ENCODE measurements around the gene ADGRD2. TPM values are rescaled to one million over a fixed set of nuclear protein-coding genes. Genes with fewer than 3 reads are reported as not detected.

Gene ADGRD2
- total RNA-seq, 5 donors from 2014 or later (not counting 1 experiment from before 2014, with no cell fraction given) = not detected

GRCh38 chr9:124504530-124505005 is 54.3 kb downstream of the ADGRD2 start:
- no peaks in the 10 kb centered on the region for H3K36me3 ChIP-seq (ENCODE audit: control insufficient read depth in 2 of 2, extremely low read depth in 1 of 2, insufficient read depth in 1 of 2, low read length in 1 of 2)
- Mint-ChIP-seq H3K4me3 (no peak overlapping the region), H3K27ac (no peak overlapping the region), H3K27me3 (peaks cover 18 to 39% of the 10 kb centered on the region in 2 donors), H3K36me3 (no peaks in the 10 kb centered on the region), H3K9me3 (no peaks in the 10 kb centered on the region), H3K4me1 (peaks cover 6 to 11% (median 11%) of the 10 kb centered on the region in 3 donors)
- peaks cover 0 to 74% of the 10 kb centered on the region in 2 experiments for H3K27me3 ChIP-seq (replicated peaks in 1 of 2; ENCODE audit: control insufficient read depth in 2 of 2, extremely low read depth in 1 of 2, insufficient read depth in 2 of 2, low read length in 1 of 2)
- H3K4me1 ChIP-seq (ENCODE audit: control insufficient read depth in 1 of 2, extremely low read depth in 1 of 2, insufficient read depth in 2 of 2, low read length in 2 of 2) = peaks cover 0 to 7% of the 10 kb centered on the region in 2 experiments
- 2% methylated on average over 70 of the region's 81 CpGs for WGBS (ENCODE audit: insufficient coverage)
- no peak for DNase-seq
- no peak for ATAC-seq (replicated peaks in 1 of 4)
- no peaks in the 10 kb centered on the region for H3K9me3 ChIP-seq
- no peak overlapping the region for H3K27ac ChIP-seq (ENCODE audit: low read length)
- CTCF ChIA-PET = no interaction called here
- POLR2A ChIA-PET = no interaction called here
- no peak overlapping the region for H3K4me3 ChIP-seq (ENCODE audit: control insufficient read depth in 1 of 2, extremely low read depth in 1 of 2, low read length in 1 of 2)

- POLR2A ChIA-PET = no interaction called here
- Mint-ChIP-seq H3K4me1 (peaks cover 6 to 10% (median 8%) of the 10 kb centered on the region in 3 donors), H3K27ac (no peak overlapping the region), H3K36me3 (no peaks in the 10 kb centered on the region), H3K9me3 (no peaks in the 10 kb centered on the region), H3K4me3 (peak overlapping the region; percentile 28 to 56 (median 45)), H3K27me3 (peaks cover 18 to 37% of the 10 kb centered on the region in 2 donors)
- Histone ChIP-seq H3K4me1 (ENCODE audit: control insufficient read depth in 1 of 2, extremely low read depth in 1 of 2, insufficient read depth in 2 of 2, low read length in 2 of 2) (peaks cover 0 to 7% of the 10 kb centered on the region in 2 experiments), H3K36me3 (ENCODE audit: control insufficient read depth in 2 of 2, extremely low read depth in 1 of 2, insufficient read depth in 1 of 2, low read length in 1 of 2) (no peaks in the 10 kb centered on the region), H3K4me3 (ENCODE audit: control insufficient read depth in 1 of 2, extremely low read depth in 1 of 2, low read length in 1 of 2) (no peak overlapping the region), H3K27ac (ENCODE audit: low read length) (no peak overlapping the region), H3K9me3 (no peaks in the 10 kb centered on the region), H3K27me3 (replicated peaks in 1 of 2; ENCODE audit: control insufficient read depth in 2 of 2, extremely low read depth in 1 of 2, insufficient read depth in 2 of 2, low read length in 1 of 2) (peaks cover 0 to 67% of the 10 kb centered on the region in 2 experiments)
- CTCF ChIA-PET = no interaction called here
- peak in 1 of 4 experiments; percentile 25 for ATAC-seq (replicated peaks in 1 of 4)
- 64% methylated on average over 49 of the region's 69 CpGs for WGBS (ENCODE audit: insufficient coverage)
- DNase-seq = no peak
Measured at GRCh38 chr9:124505006-124505900, 55.0 kb downstream of the ADGRD2 start.

- Histone ChIP-seq H3K9me3 (no peaks in the 10 kb centered on the region), H3K4me3 (ENCODE audit: control insufficient read depth in 1 of 2, extremely low read depth in 1 of 2, low read length in 1 of 2) (no peak overlapping the region), H3K36me3 (ENCODE audit: control insufficient read depth in 2 of 2, extremely low read depth in 1 of 2, insufficient read depth in 1 of 2, low read length in 1 of 2) (no peaks in the 10 kb centered on the region), H3K27ac (ENCODE audit: low read length) (no peak overlapping the region), H3K27me3 (replicated peaks in 1 of 2; ENCODE audit: control insufficient read depth in 2 of 2, extremely low read depth in 1 of 2, insufficient read depth in 2 of 2, low read length in 1 of 2) (peaks cover 0 to 64% of the 10 kb centered on the region in 2 experiments), H3K4me1 (ENCODE audit: control insufficient read depth in 1 of 2, extremely low read depth in 1 of 2, insufficient read depth in 2 of 2, low read length in 2 of 2) (peaks cover 0 to 7% of the 10 kb centered on the region in 2 experiments)
- WGBS (ENCODE audit: insufficient coverage) = 95% methylated on average over 16 of the region's 19 CpGs
- Mint-ChIP-seq H3K27me3 (peaks cover 18 to 33% of the 10 kb centered on the region in 2 donors), H3K4me3 (no peak overlapping the region), H3K27ac (no peak overlapping the region), H3K36me3 (no peaks in the 10 kb centered on the region), H3K9me3 (no peaks in the 10 kb centered on the region), H3K4me1 (peaks cover 6 to 10% (median 8%) of the 10 kb centered on the region in 3 donors)
- DNase-seq (no peak), ATAC-seq (replicated peaks in 1 of 4) (no peak)
- ChIA-PET CTCF (no interaction called here), POLR2A (no interaction called here)
Measured at GRCh38 chr9:124505901-124506346, 55.7 kb downstream of the ADGRD2 start.

GRCh38 chr9:124506433-124506832 is 56.2 kb downstream of the ADGRD2 start:
- no peaks in the 10 kb centered on the region for H3K9me3 Mint-ChIP-seq
- no peaks in the 10 kb centered on the region for H3K36me3 Mint-ChIP-seq
- ChIA-PET POLR2A (no interaction called here), CTCF (no interaction called here)
- WGBS (ENCODE audit: insufficient coverage) = 86% methylated on average over 4 of the region's 8 CpGs
- H3K27me3 ChIP-seq (replicated peaks in 1 of 2; ENCODE audit: control insufficient read depth in 2 of 2, extremely low read depth in 1 of 2, insufficient read depth in 2 of 2, low read length in 1 of 2) = peaks cover 0 to 62% of the 10 kb centered on the region in 2 experiments
- ATAC-seq (replicated peaks in 1 of 4) (no peak), DNase-seq (no peak)
- H3K27ac Mint-ChIP-seq = no peak overlapping the region
- no peak overlapping the region for H3K4me3 Mint-ChIP-seq
- peaks cover 0 to 7% of the 10 kb centered on the region in 2 experiments for H3K4me1 ChIP-seq (ENCODE audit: control insufficient read depth in 1 of 2, extremely low read depth in 1 of 2, insufficient read depth in 2 of 2, low read length in 2 of 2)
- peaks cover 6 to 10% (median 8%) of the 10 kb centered on the region in 3 donors for H3K4me1 Mint-ChIP-seq
- no peak overlapping the region for H3K4me3 ChIP-seq (ENCODE audit: control insufficient read depth in 1 of 2, extremely low read depth in 1 of 2, low read length in 1 of 2)
- H3K27ac ChIP-seq (ENCODE audit: low read length) = no peak overlapping the region
- H3K27me3 Mint-ChIP-seq = peaks cover 16 to 35% of the 10 kb centered on the region in 2 donors
- H3K36me3 ChIP-seq (ENCODE audit: control insufficient read depth in 2 of 2, extremely low read depth in 1 of 2, insufficient read depth in 1 of 2, low read length in 1 of 2) = no peaks in the 10 kb centered on the region
- no peaks in the 10 kb centered on the region for H3K9me3 ChIP-seq

- Mint-ChIP-seq H3K9me3 (no peaks in the 10 kb centered on the region), H3K36me3 (no peaks in the 10 kb centered on the region), H3K4me1 (peaks cover 6 to 14% (median 10%) of the 10 kb centered on the region in 3 donors), H3K27me3 (peaks cover 21 to 28% of the 10 kb centered on the region in 2 donors), H3K4me3 (peak within 1 kb of the TSS in 1 of 3 donors; percentile 30), H3K27ac (no peak within 1 kb of the TSS)
- ChIA-PET POLR2A (no interaction called here), CTCF (no interaction called here)
- ATAC-seq (replicated peaks in 1 of 4) (no peak), DNase-seq (no peak)
- peaks cover 0 to 7% of the 10 kb centered on the region in 2 experiments for H3K4me1 ChIP-seq (ENCODE audit: control insufficient read depth in 1 of 2, extremely low read depth in 1 of 2, insufficient read depth in 2 of 2, low read length in 2 of 2)
- no peak within 1 kb of the TSS for H3K27ac ChIP-seq (ENCODE audit: low read length)
- H3K4me3 ChIP-seq (ENCODE audit: control insufficient read depth in 1 of 2, extremely low read depth in 1 of 2, low read length in 1 of 2) = no peak within 1 kb of the TSS
- WGBS (ENCODE audit: insufficient coverage) = 90% methylated on average over 24 of the region's 34 CpGs
- H3K36me3 ChIP-seq (ENCODE audit: control insufficient read depth in 2 of 2, extremely low read depth in 1 of 2, insufficient read depth in 1 of 2, low read length in 1 of 2) = no peaks in the 10 kb centered on the region
- peaks cover 0 to 57% of the 10 kb centered on the region in 2 experiments for H3K27me3 ChIP-seq (replicated peaks in 1 of 2; ENCODE audit: control insufficient read depth in 2 of 2, extremely low read depth in 1 of 2, insufficient read depth in 2 of 2, low read length in 1 of 2)
- H3K9me3 ChIP-seq = no peaks in the 10 kb centered on the region
Measured at GRCh38 chr9:124506931-124507879, 57.0 kb downstream of the ADGRD2 start, which contains the start of gene NR5A1. NR5A1 (minus strand) TSS chr9:124507399; CDS start chr9:124503395, 4,004 bp downstream.

GRCh38 chr9:124507880-124508423 is 57.7 kb downstream of the ADGRD2 start:
- ATAC-seq (replicated peaks in 1 of 4) (no peak), DNase-seq (no peak)
- CTCF ChIA-PET = no interaction called here
- H3K27me3 ChIP-seq (replicated peaks in 1 of 2; ENCODE audit: control insufficient read depth in 2 of 2, extremely low read depth in 1 of 2, insufficient read depth in 2 of 2, low read length in 1 of 2) = peaks cover 0 to 54% of the 10 kb centered on the region in 2 experiments
- H3K4me3 ChIP-seq (ENCODE audit: control insufficient read depth in 1 of 2, extremely low read depth in 1 of 2, low read length in 1 of 2) = no peak overlapping the region
- no peaks in the 10 kb centered on the region for H3K36me3 ChIP-seq (ENCODE audit: control insufficient read depth in 2 of 2, extremely low read depth in 1 of 2, insufficient read depth in 1 of 2, low read length in 1 of 2)
- no peaks in the 10 kb centered on the region for H3K9me3 Mint-ChIP-seq
- no peaks in the 10 kb centered on the region for H3K9me3 ChIP-seq
- H3K4me1 ChIP-seq (ENCODE audit: control insufficient read depth in 1 of 2, extremely low read depth in 1 of 2, insufficient read depth in 2 of 2, low read length in 2 of 2) = peaks cover 0 to 7% of the 10 kb centered on the region in 2 experiments
- WGBS (ENCODE audit: insufficient coverage) = 85% methylated on average over 9 of the region's 11 CpGs
- no peak overlapping the region for H3K27ac Mint-ChIP-seq
- no peak overlapping the region for H3K4me3 Mint-ChIP-seq
- POLR2A ChIA-PET = no interaction called here
- H3K27me3 Mint-ChIP-seq = peaks cover 21 to 28% of the 10 kb centered on the region in 2 donors
- peaks cover 6 to 14% (median 10%) of the 10 kb centered on the region in 3 donors for H3K4me1 Mint-ChIP-seq
- no peaks in the 10 kb centered on the region for H3K36me3 Mint-ChIP-seq
- no peak overlapping the region for H3K27ac ChIP-seq (ENCODE audit: low read length)
